BE2C (cell line): ENCODE results near the gene EFCAB6.

Experiments used
- DNase-seq: peaks from one replicate; pipeline ENCODE4 v3.0.0-alpha.2; 2020
- H3K27me3 ChIP-seq: fragments of 250-450 bp; sonication (Bioruptor Pico); 2 replicates; pipeline ENCODE4 v1.5.1; 2020; ENCODE audit warnings: mild to moderate bottlenecking
- H3K36me3 ChIP-seq: fragments of 250-450 bp; sonication (Bioruptor Pico); 2 replicates; pipeline ENCODE4 v1.5.1; 2020; ENCODE audit warnings: mild to moderate bottlenecking
- H3K4me1 ChIP-seq: fragments of 250-450 bp; sonication (Bioruptor Pico); 2 replicates; pipeline ENCODE4 v1.5.1; 2020
- H3K4me3 ChIP-seq: 2 replicates; pipeline ENCODE4 v1.5.1; 2011; ENCODE audit warnings: low read depth, low read length
- H3K9me3 ChIP-seq: fragments of 250-450 bp; sonication (Bioruptor Pico); 2 replicates; pipeline ENCODE4 v1.5.1; 2020
- TF ChIP-seq, protein P1 (sequence below): IDR thresholded peaks from 2 replicates; pipeline ENCODE4 v1.5.1; 2012; ENCODE audit warnings: mild to moderate bottlenecking, low read depth, low read length

EFCAB6 gene

DNA sequence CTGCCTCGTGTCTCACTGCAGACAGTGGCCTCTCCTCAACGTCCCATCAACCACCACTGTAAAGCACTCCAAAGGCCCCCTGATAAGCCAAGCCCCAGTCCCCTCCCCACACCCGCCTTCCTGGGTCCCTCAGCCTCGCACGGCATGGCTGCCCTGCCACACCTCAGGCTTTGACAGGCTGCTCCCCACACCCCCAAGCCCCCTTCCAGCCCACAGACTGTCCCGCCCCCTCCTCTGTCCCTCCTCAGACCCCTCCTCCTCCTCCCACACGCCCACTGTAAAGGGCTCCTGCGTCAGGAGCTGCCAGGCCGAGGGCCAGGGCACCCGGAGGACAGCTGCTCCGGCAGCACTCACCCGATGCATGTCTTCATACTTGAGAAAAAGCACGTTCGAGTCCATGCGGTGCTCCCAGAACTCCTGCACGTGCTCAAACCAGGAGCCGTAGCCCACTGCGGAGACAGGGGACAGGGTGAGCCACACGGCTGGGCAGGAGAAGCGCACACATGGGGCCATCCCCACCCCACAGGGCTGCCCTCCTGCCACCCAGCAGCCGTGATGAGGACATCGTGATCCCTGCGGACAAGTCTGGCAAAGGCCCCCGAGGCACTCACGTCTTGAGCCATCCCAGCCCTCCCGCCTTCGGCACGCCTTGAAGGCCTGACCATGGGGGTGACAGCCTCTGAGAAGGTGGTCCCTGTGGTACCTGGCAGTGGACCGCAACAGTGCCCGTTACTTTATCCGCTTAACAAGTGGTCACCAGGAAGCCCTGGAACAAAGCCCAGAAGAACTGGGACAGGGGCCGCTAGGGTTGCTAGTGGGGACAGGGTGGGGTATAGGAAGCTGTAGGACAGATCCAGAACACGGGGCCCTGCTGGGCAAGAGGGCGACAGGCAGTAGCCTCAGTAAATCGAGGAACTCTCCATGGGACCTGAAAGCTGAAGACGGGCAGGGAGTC, 21.5 kb upstream of the EFCAB6 start:
- no peaks in the 10 kb centered on the region for H3K9me3 ChIP-seq
- no peak for DNase-seq

GRCh38 chr22:43832393-43833265, 20.5 kb upstream of the EFCAB6 start:
- no peak for DNase-seq
- H3K27me3 ChIP-seq = no peaks in the 10 kb centered on the region
- no peak overlapping the region for H3K4me3 ChIP-seq
- H3K9me3 ChIP-seq = no peaks in the 10 kb centered on the region
- no peaks in the 10 kb centered on the region for H3K36me3 ChIP-seq
- peaks cover 17% of the 10 kb centered on the region for H3K4me1 ChIP-seq
- TF ChIP-seq, protein P1, sequence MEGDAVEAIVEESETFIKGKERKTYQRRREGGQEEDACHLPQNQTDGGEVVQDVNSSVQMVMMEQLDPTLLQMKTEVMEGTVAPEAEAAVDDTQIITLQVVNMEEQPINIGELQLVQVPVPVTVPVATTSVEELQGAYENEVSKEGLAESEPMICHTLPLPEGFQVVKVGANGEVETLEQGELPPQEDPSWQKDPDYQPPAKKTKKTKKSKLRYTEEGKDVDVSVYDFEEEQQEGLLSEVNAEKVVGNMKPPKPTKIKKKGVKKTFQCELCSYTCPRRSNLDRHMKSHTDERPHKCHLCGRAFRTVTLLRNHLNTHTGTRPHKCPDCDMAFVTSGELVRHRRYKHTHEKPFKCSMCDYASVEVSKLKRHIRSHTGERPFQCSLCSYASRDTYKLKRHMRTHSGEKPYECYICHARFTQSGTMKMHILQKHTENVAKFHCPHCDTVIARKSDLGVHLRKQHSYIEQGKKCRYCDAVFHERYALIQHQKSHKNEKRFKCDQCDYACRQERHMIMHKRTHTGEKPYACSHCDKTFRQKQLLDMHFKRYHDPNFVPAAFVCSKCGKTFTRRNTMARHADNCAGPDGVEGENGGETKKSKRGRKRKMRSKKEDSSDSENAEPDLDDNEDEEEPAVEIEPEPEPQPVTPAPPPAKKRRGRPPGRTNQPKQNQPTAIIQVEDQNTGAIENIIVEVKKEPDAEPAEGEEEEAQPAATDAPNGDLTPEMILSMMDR = no peak

More for the DNA sequence above, 21.5 kb upstream of the EFCAB6 start:
- Histone ChIP-seq H3K4me1 (peaks cover 14% of the 10 kb centered on the region), H3K4me3 (no peak overlapping the region), H3K27me3 (no peaks in the 10 kb centered on the region), H3K36me3 (no peaks in the 10 kb centered on the region)
- TF ChIP-seq, protein P1 = no peak

DNA sequence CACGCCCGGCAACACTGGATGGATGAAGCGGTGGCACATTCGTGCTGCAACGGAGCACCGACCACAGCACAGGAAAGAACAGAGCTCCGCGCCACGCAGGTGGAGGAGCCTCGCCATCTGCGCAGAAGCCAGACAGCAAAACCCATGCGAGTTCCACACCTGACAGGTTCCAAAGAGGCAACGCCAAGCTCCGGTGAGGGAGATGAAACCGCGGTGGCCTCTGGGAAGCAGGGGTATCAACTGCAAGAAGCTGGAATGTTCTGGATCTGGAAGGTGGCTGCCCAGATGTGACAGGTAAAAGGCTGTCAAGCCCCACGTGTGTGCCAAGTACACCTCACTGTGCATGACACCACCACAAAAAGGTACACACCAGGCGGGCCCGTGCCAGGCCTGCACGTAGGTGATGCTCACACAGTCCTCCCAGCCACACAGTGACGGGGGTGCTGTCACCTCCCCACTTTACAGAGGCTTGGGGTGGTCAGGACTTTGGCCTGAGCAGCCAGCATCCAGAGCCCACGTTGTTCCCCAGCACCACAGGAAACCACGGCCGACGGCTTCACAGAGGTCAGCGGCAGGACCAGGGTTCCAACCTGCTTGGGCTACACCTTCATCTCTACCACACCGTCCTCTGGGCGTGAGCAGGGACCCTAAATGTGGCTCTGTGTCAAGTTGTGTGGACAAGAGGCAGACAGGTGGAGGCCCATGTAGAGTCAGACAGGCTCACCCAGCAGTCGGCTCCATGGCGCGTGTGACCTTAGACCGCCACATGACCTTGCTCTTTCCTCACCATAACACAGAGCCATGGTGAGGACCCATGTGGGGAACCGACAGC, 19.7 kb upstream of the EFCAB6 start:
- no peak overlapping the region for H3K4me3 ChIP-seq
- H3K27me3 ChIP-seq = no peaks in the 10 kb centered on the region
- no peak for DNase-seq
- H3K36me3 ChIP-seq = no peaks in the 10 kb centered on the region
- H3K4me1 ChIP-seq = peaks cover 21% of the 10 kb centered on the region
- H3K9me3 ChIP-seq = no peaks in the 10 kb centered on the region
- TF ChIP-seq, protein P1 = no peak

DNA sequence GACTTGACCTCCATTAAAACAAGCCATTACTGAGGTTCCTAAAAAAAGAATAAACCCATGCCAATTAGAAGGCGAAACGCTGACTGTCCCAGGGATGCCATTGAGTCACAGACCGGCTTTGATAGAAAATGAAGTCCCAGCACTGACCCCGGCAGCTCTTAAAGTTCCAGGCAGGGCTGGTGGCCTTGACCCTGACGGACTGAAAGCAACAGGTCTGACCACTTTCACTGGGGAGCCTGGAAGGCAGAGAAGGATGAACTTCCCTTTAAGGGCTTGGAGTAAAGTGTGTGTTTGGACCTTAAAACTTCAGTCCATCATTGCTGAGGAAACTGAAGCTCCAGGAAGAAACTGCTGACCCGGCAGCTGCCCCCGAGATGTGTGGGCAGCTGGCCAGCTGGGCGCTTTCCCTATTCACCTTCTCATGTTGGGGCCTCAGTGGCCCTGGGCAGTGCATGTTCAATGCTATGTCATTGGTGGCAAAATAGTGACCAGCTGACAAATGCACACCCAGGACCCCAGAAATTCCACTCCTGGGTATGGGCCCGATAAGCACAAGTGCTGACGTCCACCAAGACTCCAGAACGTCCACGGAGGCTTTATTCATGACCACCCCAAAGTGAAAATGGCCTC, 18.9 kb upstream of the EFCAB6 start:
- no peaks in the 10 kb centered on the region for H3K36me3 ChIP-seq
- H3K4me3 ChIP-seq = no peak overlapping the region
- H3K27me3 ChIP-seq = no peaks in the 10 kb centered on the region
- TF ChIP-seq, protein P1 = no peak
- H3K4me1 ChIP-seq = peaks cover 27% of the 10 kb centered on the region
- DNase-seq = no peak
- H3K9me3 ChIP-seq = no peaks in the 10 kb centered on the region
